Panc1 (cell line): Measurements from ENCODE around the gene C1QC. TPM values are rescaled to one million over a fixed set of nuclear protein-coding genes. Genes with fewer than 3 reads are reported as not detected.

Source experiments
- ATAC-seq: fragments of 200-7000 bp; cut with Tn5 transposase; 2 replicates; pipeline ENCODE4 v1.9.1; 2020; ENCODE audit warnings: mild to moderate bottlenecking, moderate library complexity
- BruUV-seq: library from RNA; stranded (reverse); fragments of 400-500 nt; replicated peaks from 2 replicates; lab custom pipeline; 2021; lab: Mats Ljungman, UMichigan
- CTCF ChIA-PET: fragments of 300-600 bp; sonication (Branson Sonifier 250); formaldehyde crosslinking; loops from one replicate; lab custom pipeline; 2022; ENCODE audit warnings: antibody characterized with exemption; lab: Charles Lee
- POLR2A ChIA-PET: fragments of 300-600 bp; sonication (Branson Sonifier 250); formaldehyde crosslinking; loops from one replicate; lab custom pipeline; 2022; ENCODE audit warnings: antibody characterized with exemption; lab: Charles Lee
- DNase-seq: peaks from one replicate; pipeline ENCODE4 v3.0.0-alpha.2; 2010; ENCODE audit warnings: low read depth, low spot score
- H3K27ac ChIP-seq: 2 replicates; pipeline ENCODE4 v1.5.1; 2011; ENCODE audit warnings: mild to moderate bottlenecking, low read length, inconsistent platforms
- H3K27me3 ChIP-seq: fragments of 200-500 bp; sonication (Bioruptor generic); 2 replicates; pipeline ENCODE4 v1.6.0; 2014; ENCODE audit warnings: low read length, inconsistent platforms; ENCODE audit not compliant: control insufficient read depth, insufficient read depth
- H3K36me3 ChIP-seq: fragments of 200-500 bp; sonication (Bioruptor generic); 2 replicates; pipeline ENCODE4 v1.5.1; 2014; ENCODE audit warnings: inconsistent platforms, mild to moderate bottlenecking, low read length, moderate library complexity; ENCODE audit not compliant: control insufficient read depth, insufficient read depth
- H3K4me1 ChIP-seq: 2 replicates; pipeline ENCODE4 v1.5.1; 2011; ENCODE audit warnings: inconsistent platforms, mild to moderate bottlenecking, low read length, moderate library complexity; ENCODE audit not compliant: control insufficient read depth, insufficient read depth
- H3K4me3 ChIP-seq, 2 experiments: 2 replicates each; pipeline ENCODE4 v1.5.1; 2011 to 2012; ENCODE audit warnings: low read depth in 2 of 2, low read length in 2 of 2, mild to moderate bottlenecking in 2 of 2, inconsistent platforms in 1 of 2, moderate library complexity in 1 of 2
- H3K9me3 ChIP-seq: fragments of 200-500 bp; sonication (Bioruptor generic); 2 replicates; pipeline ENCODE4 v1.5.1; 2014; ENCODE audit warnings: low read depth, mild to moderate bottlenecking, inconsistent platforms, low read length, moderate library complexity; ENCODE audit not compliant: control insufficient read depth, insufficient read depth
- POLR2AphosphoS5 ChIP-seq: IDR thresholded peaks from 2 replicates; pipeline ENCODE4 v1.6.1; 2012; ENCODE audit warnings: mild to moderate bottlenecking, low read depth, low read length, moderate library complexity
- SIN3A ChIP-seq: IDR thresholded peaks from 2 replicates; pipeline ENCODE4 v1.6.1; 2012; ENCODE audit warnings: low read depth, mild to moderate bottlenecking, low read length, moderate library complexity, borderline replicate concordance; ENCODE audit not compliant: insufficient read depth
- TCF7L2 ChIP-seq: IDR thresholded peaks from 2 replicates; pipeline ENCODE4 v1.6.1; 2011; ENCODE audit warnings: mild to moderate bottlenecking, low read depth, low read length, inconsistent platforms
- in situ Hi-C: cut with HindIII; loops from 2 replicates; pipeline ENCODE4 v1.10.0; 2016; ENCODE audit warnings: low sequenced_read_pairs, low pct_unique_long_range_greater_than_20kb
- intact Hi-C: fragments of 100-400 bp; cut with micrococcal nuclease; formaldehyde crosslinking; loops from one replicate; pipeline ENCODE4 v1.10.0; 2022; ENCODE audit not compliant: unreplicated experiment
- total RNA-seq: library from RNA; stranded (reverse); gene quantifications from one replicate; pipeline ENCODE4 v1.2.1, GENCODE V29; 2021; ENCODE audit not compliant: unreplicated experiment
- TF ChIP-seq, protein P1 (sequence below): fragments of 450-650 bp; IDR thresholded peaks from 2 replicates; pipeline ENCODE4 v1.5.1; 2017; ENCODE audit warnings: mild to moderate bottlenecking
- TF ChIP-seq, protein P2 (sequence below), 2 experiments: IDR thresholded peaks; 2 replicates each; pipeline ENCODE4 v1.6.1; 2011 to 2012; ENCODE audit warnings: low read depth in 2 of 2, control low read depth in 1 of 2, low read length in 1 of 2, mild to moderate bottlenecking in 1 of 2, moderate library complexity in 1 of 2; ENCODE audit not compliant: insufficient read depth in 1 of 2

The C1QC gene
- total RNA-seq, 1 experiment from 2014 or later: 0.64 TPM

DNA sequence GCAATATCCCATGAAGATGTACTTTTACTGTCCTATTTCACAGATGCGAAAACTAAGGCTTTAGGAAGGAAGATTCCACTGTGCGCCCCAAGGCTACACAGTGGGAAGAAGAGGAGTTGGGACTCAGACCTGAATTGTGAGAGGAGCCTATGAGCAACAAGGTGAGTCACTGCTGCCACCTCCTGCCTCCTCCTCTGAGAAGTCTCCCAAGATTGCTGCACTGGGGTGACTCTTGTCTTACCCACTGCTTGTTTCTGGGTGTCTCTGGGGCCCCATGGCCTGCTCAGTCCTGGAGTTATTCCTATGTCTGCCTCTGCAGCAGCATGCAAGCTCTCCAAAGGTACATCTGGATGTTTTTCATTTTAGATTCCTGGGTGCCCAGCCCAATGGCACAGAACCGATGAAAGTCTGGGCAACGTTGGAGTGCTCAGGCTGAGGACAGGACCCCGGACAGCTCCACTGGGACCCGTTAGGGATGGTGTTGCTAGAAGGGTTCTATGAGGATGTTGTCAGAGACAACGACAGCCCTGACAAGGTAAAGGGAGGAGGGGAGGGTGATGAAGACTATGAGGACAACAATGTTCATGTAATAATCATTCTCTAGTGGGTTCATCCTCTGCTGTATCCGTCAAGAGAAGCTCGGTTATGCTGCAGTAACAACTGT lies 18.0 kb upstream of the C1QC start:
- TF ChIP-seq, protein P1, sequence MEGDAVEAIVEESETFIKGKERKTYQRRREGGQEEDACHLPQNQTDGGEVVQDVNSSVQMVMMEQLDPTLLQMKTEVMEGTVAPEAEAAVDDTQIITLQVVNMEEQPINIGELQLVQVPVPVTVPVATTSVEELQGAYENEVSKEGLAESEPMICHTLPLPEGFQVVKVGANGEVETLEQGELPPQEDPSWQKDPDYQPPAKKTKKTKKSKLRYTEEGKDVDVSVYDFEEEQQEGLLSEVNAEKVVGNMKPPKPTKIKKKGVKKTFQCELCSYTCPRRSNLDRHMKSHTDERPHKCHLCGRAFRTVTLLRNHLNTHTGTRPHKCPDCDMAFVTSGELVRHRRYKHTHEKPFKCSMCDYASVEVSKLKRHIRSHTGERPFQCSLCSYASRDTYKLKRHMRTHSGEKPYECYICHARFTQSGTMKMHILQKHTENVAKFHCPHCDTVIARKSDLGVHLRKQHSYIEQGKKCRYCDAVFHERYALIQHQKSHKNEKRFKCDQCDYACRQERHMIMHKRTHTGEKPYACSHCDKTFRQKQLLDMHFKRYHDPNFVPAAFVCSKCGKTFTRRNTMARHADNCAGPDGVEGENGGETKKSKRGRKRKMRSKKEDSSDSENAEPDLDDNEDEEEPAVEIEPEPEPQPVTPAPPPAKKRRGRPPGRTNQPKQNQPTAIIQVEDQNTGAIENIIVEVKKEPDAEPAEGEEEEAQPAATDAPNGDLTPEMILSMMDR: no peak
- TF ChIP-seq TCF7L2: no peak
- TF ChIP-seq, protein P2, sequence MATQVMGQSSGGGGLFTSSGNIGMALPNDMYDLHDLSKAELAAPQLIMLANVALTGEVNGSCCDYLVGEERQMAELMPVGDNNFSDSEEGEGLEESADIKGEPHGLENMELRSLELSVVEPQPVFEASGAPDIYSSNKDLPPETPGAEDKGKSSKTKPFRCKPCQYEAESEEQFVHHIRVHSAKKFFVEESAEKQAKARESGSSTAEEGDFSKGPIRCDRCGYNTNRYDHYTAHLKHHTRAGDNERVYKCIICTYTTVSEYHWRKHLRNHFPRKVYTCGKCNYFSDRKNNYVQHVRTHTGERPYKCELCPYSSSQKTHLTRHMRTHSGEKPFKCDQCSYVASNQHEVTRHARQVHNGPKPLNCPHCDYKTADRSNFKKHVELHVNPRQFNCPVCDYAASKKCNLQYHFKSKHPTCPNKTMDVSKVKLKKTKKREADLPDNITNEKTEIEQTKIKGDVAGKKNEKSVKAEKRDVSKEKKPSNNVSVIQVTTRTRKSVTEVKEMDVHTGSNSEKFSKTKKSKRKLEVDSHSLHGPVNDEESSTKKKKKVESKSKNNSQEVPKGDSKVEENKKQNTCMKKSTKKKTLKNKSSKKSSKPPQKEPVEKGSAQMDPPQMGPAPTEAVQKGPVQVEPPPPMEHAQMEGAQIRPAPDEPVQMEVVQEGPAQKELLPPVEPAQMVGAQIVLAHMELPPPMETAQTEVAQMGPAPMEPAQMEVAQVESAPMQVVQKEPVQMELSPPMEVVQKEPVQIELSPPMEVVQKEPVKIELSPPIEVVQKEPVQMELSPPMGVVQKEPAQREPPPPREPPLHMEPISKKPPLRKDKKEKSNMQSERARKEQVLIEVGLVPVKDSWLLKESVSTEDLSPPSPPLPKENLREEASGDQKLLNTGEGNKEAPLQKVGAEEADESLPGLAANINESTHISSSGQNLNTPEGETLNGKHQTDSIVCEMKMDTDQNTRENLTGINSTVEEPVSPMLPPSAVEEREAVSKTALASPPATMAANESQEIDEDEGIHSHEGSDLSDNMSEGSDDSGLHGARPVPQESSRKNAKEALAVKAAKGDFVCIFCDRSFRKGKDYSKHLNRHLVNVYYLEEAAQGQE (IDR thresholded peaks at IDR 0.05; ENCODE audit: insufficient read depth in 1 of 2, low read depth in 2 of 2, low read length in 1 of 2): peak; percentile 86
- no peak for TF ChIP-seq SIN3A
- no TSS peak for BruUV-seq
- H3K27ac ChIP-seq: no peak overlapping the region
- no peak for DNase-seq
- ChIA-PET POLR2A (no interaction called here), CTCF (no interaction called here)
- in situ Hi-C loops (no loop called here), intact Hi-C loops (no loop called here)
- H3K27me3 ChIP-seq: peaks cover 2% of the 10 kb centered on the region; the same call in 1 of the 2 replicates
- H3K4me3 ChIP-seq: no peak overlapping the region
- ATAC-seq: 0 out of 2 replicates have a peak, but pooled peaks have one; percentile 40
- H3K9me3 ChIP-seq: no peaks in the 10 kb centered on the region
- H3K4me1 ChIP-seq: no peaks in the 10 kb centered on the region
- H3K36me3 ChIP-seq: no peaks in the 10 kb centered on the region

DNA sequence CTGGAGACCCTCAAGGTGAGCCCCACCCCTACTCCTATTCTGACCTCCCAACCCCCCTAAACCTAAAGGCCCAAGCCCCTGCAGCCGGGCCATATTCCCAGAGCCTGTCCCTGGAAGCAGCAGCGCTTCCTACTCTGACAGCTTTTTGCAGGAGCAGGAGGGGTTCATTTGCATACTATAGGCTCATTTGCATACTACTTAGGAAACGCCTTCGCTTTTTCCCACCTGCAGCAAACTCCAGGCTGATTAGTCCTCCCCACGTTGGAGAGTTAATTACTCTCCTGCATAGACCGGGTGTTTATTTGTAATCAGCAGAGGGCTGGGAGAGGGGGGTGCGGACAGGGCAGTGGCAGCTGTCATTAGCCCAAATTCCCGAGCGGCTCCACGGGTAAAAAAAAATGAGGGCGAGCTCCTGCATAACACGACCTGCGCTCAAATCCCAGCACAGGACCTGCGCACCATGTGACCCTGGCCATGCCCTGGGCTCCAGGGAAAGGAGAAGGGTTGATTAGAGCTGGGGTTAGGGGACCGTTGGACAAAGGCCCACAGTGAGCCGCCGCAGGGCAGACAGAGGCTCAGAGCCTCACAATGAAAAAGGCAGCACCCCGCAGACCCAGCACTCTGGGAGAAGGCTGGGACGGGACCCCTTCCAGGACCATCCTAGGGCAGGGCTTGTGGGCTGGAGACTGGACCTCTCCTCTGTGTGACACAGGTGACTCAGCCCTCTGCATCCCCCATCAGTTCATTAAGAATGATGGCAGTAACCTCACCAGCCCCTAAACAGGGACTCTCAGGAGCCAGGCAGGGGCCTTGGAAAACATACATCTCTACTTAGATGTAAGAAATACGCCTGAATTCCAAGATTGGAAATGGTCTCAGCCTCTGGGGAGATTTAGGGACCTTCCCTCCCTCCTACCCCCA lies 16.9 kb upstream of the C1QC start:
- Histone ChIP-seq H3K4me3 (no peak overlapping the region), H3K27ac (no peak overlapping the region), H3K27me3 (peaks cover 3% of the 10 kb centered on the region), H3K9me3 (no peaks in the 10 kb centered on the region), H3K36me3 (no peaks in the 10 kb centered on the region), H3K4me1 (no peaks in the 10 kb centered on the region)
- DNase-seq (no peak), ATAC-seq (no peak)
- ChIA-PET POLR2A (no interaction called here), CTCF (interaction anchor here (0.6 kb wide), 1 partner anchor 98 kb away, joined by 4 read pairs; no protein-coding TSS in a partner anchor)
- TF ChIP-seq POLR2AphosphoS5 (no peak), TCF7L2 (no peak), SIN3A (no peak)
- TF ChIP-seq, protein P2 (IDR thresholded peaks at IDR 0.05; ENCODE audit: insufficient read depth in 1 of 2, low read depth in 2 of 2, low read length in 1 of 2): no peak
- TF ChIP-seq, protein P1: no peak
- no TSS peak for BruUV-seq
- intact Hi-C loops (no loop called here), in situ Hi-C loops (no loop called here)
